NCI-H748 treated with DMSO at 0.1 percent for 48 hours (cell line): ENCODE measurements around the gene CCND1.
A peak's percentile ranks its signal among the peaks of the same experiment; 100 is the strongest.

ENCODE experiments used
- DNase-seq: peaks from one replicate; lab custom pipeline; 2025; lab: John Stamatoyannopoulos, UW

CCND1 gene

GRCh38 chr11:69641681-69642548 is 959 bp downstream of the CCND1 start:
- no peak for DNase-seq

- DNase-seq, result no peak
Observed at GRCh38 chr11:69642549-69642912, 1.6 kb downstream of the CCND1 start.

- DNase-seq, result peak; percentile 45
Observed at GRCh38 chr11:69642913-69643632, 2.1 kb downstream of the CCND1 start.

GRCh38 chr11:69643646-69644045 is 2.7 kb downstream of the CCND1 start:
- no peak for DNase-seq

- no peak for DNase-seq
Observed at GRCh38 chr11:69644071-69644961, 3.4 kb downstream of the CCND1 start.

GRCh38 chr11:69644962-69645675 is 4.2 kb downstream of the CCND1 start:
- DNase-seq, result no peak

GRCh38 chr11:69645801-69646492 is 5.0 kb downstream of the CCND1 start:
- DNase-seq, result no peak

GRCh38 chr11:69646493-69647389 is 5.8 kb downstream of the CCND1 start:
- no peak for DNase-seq

- DNase-seq, result no peak
Observed at GRCh38 chr11:69647390-69647748, 6.4 kb downstream of the CCND1 start.

- no peak for DNase-seq
Observed at GRCh38 chr11:69647761-69648497, 7.0 kb downstream of the CCND1 start.

- no peak for DNase-seq
Observed at GRCh38 chr11:69648679-69649575, 8.0 kb downstream of the CCND1 start.

- DNase-seq, result no peak
Observed at GRCh38 chr11:69649576-69649900, 8.6 kb downstream of the CCND1 start.

GRCh38 chr11:69650081-69650831 is 9.3 kb downstream of the CCND1 start:
- DNase-seq, result no peak

- no peak for DNase-seq
Observed at GRCh38 chr11:69650832-69651344, 9.9 kb downstream of the CCND1 start.

GRCh38 chr11:69651834-69652620 is 11.1 kb downstream of the CCND1 start:
- DNase-seq, result no peak

- no peak for DNase-seq
Observed at GRCh38 chr11:69652999-69653398, 12.0 kb downstream of the CCND1 start.
